Stimulated activated naive CD4-positive, alpha-beta T cell (primary cell): ENCODE measurements around the gene HDAC4.

Experiments used
- DNase-seq, 6 experiments: peaks; one replicate each; lab custom pipeline; 2025; lab: John Stamatoyannopoulos, UW

Gene HDAC4

DNA sequence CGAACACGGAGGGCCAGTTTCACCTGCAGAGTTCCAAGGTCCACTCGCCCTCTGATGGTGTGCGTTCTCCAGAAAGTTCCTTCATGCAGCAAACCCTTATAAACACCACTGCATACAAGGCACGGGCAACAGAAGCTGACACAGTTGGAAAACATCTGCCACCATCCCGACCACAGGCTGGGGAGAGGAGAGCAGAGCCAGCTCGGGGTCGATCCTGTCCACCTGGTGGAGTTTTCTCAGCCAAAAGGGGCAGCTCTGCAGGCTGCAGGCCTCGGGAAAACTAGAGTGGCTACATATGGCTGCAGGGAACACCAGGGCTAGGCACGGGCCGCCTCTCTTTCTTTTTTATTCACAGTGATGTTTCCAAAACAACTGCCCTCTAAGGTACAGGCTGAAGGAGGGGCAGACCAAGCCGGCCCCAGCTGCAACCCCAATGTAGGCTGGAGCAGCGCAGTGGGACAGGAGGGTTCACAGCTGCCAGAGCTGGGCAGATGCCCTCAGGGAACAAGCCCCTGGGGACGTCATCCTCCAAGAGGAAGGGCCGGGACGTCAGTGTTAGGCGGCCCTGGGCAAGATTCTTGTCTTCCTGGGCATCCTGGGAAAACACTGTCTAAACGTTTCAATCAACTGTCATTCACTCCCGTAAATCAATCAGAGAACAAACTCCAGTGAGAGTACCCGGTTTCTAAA lies 278.3 kb downstream of the HDAC4 start:
- no peak for DNase-seq

DNA sequence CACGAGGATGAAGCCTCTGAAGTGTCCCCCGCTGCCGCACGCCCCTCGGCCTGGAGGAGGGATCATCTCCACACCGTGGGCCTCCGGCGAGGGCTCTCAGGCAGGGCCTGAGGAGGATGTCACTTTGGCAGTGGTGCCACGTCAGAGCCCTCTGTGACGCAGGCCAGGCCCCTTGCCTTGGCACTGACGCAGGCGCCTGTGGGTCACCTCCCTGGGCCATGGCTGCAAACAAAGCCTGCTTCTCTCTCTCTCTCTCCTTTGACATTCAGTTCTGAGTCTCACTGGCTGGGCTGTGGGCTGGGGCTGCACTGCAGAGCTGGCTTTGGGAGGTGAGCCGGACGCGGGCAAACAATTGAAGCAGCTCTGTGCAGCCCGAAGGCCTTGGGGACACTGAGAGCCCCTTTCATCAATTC lies 279.2 kb downstream of the HDAC4 start:
- DNase-seq: no peak

DNA sequence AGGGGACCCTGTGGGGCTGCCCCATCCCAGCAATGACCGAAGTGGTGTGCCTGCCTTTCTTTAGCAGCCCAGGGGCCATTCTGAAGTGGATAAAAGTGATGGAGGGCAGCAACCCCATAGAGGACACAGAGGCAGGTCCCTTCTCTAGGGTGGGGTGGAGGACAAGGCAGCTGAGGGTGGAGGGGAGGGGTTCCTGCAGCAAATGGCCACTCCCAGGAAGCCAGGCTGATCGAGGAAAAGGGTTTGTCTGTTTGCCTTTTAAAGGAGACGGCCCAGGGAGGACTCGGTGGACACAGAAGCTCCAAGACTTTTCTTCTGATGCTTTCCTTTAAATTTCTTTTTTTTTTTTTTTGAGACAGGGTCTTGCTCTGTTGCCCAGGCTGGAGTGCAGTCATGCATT lies 280.2 kb downstream of the HDAC4 start:
- no peak for DNase-seq

DNA sequence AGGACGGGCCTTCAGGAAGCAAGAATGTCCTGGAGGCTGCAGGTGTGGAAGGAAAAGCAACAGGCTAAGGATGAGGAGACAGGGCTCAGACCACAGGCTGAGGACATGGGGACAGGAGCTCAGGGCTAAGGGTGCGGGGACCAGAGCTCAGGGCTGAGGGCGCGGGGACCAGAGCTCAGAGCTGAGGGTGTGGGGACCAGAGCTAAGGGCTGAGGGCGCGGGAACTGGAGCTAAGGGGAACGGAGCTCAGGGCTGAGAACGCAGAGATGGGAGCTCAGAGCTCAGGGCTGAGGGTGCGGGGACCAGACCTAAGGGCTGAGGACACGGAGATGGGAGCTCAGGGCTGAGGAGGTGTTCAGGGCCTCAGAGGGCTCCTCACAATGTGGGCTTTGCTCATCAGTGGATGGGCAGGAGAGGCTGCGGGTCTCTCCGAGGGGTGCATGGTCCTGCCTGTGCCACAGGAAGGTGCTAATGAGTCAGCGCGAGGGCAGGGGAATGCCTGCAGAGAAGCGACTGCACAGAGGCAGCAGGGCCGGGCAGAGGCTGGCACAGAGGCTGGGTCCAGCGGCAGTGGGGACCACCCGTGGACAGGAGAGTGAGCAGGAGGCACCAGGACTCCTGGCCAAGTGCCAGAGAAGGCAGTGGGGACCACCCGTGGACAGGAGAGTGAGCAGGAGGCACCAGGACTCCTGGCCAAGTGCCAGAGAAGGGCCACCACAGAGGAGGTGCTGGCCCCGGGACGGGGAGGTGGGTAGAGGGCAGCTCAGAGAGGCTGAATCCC lies 281.3 kb downstream of the HDAC4 start:
- no peak for DNase-seq

DNA sequence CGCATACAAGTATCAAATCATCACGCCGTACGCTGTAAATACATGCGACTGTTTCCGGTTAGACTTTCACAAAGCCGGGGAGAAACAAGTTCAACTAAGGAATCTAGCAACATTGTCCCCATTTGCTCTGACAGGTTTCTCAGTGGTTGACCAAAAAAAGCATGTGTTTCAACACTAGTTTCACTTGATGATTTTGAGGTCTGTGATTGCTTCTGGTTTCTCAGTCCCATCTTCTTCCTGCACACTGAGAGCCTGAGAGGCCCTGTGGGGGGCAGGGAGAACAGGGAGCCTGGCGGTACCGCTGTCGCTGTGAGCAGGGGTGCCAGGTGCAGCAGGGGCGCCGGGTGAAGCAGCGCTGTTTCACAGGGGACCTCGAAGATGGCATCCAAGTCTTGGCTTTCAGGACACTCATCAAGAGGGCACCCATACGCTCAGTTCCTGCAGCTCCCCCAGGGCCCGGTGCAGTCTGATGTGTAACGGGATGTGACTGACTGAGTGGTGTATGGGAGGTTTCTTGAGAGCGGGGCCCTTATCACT lies 282.1 kb downstream of the HDAC4 start:
- peak in 1 of 6 experiments; percentile 6 for DNase-seq

DNA sequence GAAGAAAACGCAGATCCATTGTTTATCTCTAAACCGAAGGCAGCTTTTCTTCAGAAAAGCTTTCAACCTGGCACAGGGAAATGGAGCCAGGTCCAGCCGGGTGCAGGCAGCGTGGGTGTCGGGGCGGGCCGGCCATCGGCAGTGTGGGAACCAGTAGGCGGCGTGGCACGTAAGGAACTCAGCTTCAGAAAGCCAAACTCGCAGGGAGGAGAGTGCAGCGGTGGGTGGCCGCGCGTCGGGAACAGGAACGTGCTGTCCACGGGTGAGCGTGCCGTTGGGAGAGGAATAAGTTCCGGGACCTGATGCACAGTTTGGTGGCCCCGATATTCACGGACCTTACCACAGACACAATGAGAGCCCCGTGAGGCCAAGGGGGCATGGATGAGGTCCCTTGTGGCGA lies 282.6 kb downstream of the HDAC4 start:
- DNase-seq: no peak

DNA sequence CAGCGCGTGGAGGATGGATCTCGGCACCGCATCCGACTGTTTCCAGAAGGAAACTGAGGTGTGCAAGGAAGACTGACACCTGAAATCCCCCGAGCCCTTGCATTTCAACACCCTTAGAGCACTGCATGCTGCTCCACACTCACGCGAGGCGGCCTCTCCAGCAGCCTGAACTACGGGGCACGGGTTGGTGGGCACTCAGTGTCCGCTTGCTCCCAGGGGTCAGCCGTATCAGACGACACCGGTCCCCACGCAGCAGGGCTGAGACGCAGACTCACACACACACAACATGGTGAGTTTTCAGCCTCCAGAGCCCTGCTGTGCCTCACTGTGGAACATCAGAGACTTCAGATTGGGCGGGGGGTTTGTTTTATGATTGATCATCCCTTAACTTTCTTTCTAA lies 283.0 kb downstream of the HDAC4 start:
- no peak for DNase-seq

DNA sequence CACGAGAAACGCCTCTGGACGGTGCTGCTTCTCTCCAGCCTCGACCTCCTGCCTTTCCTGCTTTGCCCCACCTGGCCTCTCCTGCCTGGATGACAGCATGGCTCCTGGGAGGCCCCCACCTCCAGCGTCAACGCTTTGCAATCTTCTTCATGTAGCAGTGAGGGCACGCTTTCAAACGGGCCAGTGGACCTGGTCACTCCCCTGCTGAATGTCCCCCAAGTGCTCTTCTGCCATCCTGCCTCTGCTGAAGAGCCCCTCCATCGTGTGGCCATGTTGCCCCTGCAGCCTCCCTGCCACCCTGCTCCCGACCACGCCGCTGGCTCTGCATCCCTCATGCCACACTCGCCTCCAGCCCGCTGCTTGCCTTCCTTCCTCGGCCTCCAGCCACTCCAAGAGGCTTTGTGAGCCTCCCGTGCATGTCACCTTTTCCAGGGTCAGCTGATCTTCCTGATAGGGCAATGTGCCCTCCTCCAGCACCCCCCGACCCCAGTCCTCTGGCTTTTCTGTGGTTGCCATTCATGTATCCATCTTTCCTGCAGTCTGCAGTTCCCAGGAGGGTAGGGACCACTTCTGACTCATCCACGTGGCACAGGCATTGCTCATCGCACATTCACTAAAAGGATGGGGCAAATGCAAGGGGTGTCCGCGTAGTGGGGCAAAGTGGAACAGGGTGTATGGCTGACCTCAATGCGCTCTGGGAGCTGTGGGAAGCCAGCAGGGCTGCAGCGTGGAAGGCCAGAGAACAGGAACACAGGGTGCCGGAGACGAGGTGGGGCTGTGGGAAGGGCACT lies 284.2 kb downstream of the HDAC4 start:
- DNase-seq: no peak

DNA sequence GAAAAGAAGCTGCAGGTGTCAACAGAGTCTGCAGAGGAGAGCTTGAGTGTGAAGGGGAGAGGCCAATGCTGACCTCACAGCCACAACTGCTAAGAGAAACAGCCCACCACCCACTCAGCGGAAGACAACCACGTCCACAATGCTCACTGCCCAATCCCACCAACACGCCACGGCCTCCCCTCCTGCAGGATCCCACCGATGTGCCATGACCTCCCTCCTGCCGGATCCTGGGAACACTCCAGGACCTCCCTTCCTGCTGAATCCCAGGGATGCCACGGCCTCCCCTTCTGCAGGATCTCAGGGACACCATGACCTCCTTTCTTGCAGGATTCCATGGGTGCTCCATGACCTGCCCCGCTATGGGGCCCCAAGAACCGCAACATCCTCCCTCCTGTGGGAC lies 285.2 kb downstream of the HDAC4 start:
- no peak for DNase-seq

DNA sequence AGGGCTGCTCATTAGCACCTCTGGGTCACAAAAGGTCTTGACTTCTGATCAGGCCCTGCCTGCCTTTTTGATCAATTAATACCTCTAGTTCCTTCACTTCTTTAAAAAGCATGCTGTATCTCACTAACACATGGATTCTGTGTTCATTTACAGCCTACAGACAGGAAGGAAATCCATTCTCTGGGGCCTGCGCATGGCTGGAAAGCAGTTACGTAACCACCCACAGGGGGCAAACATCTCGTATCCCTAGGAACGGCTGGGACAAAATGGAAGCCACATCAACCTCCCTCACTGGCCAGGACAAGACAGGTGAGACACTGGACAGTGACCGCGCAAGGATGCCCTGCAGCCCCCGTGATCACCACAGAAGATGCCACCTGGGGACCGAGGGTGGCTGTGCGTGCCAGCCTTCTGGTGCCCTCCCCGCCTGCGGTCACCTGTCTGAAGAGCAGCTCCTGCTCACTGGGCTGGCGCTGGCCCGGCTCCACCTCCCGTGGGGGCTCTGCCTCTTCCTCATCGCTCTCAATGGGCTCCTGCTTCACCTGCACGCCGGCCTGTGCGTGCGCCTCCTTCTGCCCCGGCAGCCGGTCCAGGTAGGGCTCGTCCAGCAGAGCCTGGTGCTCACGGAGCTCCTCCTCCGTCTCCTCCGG lies 286.1 kb downstream of the HDAC4 start:
- no peak for DNase-seq

DNA sequence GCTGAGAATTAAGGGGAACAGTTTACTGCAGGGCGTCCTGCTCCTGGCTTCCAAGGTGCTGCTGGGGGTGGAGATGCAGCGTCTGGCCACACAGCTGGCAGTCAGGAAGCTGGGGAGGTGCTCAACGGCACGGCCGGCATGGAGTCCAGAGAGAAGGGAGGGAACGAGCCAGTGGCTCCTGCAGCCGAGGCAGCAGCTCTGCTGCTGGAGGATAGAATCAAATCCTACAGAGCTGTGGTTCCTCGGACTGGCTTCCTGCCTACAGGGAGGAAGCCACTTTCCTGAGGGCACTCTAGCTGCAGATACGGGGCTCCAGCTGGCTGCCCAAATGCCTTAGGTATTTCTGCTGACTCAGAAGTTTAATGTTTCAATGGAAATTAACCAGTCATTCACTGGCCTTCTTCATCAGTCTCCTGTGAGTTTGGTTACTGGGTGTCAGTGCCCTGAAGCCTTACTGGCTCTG lies 286.7 kb downstream of the HDAC4 start:
- DNase-seq: no peak

DNA sequence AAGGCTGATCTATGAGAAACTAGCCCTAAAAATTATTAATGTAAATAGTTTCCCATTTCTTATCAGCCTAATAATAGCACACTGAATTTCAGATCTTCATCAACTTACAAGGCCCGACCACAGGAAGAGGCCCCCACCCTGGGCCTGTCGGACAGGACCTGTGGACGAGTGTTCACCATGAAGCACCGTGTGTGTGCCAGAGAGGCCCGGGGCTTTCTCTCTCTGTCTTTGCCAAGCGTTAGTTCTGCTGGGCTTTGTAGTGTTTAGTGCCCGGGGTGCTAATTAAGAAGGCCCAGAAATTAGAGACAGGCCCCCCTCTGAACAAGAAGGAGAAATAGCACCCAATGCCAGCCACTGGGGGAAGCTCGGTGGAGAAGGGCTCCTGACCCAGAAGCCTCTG lies 287.2 kb downstream of the HDAC4 start:
- no peak for DNase-seq

DNA sequence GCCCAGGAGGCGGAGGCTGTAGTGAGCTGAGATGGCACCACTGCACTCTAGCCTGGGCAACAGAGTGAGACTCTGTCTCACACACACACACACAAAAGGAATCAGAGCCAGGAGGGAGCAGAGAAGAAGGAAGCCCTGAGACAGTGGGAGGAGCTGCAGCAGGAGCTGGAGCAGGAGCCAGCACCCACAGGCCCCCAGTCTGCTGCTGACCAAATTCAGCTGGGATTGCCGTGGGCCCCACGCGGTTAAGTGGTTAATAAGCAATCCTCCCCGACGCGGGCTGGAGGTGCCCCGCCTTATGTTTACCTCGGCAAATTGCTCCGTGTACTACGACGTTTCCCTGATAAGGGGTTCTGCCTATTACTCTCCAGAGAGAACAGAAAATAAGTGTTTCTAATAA lies 287.6 kb downstream of the HDAC4 start:
- DNase-seq: no peak

DNA sequence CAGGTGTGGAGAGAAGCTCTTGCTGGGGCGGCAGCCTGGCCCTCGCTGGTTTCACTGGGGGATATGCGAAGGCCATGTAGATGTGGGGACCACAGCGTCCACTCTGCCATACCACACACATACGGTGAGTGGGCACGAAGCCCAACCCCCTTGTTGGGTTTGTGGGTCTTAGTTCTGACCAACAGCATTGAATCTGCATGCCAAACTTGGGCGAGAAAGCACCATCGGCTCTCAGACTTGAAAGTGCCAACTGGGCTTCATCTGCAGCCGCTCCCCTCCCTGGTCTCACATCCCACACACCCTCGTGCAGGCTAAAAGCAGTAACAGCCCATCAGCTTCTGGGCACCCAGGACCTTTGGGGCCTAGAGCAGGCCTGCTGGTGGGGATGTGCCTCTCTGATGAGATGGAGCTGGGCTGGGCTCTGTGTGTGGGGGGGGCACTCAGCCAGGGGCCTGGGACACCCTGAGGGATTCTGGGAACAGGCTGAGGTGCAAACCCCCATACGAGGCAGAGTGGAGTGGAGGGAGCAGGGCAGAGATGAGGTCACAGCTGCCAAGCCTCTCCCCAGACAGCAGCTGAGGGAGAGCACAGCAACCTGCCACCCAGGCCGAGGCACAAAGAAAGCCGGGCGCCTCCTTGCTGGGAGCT lies 288.6 kb downstream of the HDAC4 start:
- no peak for DNase-seq

DNA sequence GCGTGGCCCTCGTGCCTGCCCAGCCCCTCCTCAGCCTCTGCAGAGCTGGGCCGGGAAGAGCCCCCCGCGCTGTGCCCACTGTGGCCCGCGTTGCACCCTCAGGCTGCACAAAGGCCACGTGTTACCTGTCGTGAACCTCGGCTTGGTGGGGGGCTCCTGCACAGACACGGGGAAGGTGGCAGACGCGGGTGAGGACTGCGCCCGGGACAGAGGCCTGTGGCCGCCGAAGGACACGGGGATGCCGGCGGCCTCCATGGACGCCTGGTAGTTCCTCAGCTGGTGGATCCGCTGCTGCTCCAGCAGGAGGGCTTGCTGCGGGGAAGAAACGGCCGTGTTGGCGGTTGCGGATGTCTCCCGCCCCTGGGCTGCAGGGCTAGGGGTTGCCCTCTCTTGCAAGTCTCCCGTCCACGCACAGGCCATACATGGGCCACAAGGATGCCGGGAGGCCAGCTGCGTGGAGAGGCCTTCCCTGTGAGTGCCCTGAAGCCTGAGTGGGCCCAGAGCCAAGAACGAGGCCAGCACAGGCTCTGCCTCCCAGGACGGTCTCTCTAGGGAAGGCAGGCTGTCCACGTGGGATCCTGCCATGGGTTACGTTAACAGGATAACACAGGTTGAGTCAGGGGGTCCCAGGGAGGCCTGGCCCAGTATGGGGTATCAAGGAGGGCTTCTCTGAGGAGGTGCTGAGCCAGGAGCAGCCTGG lies 289.3 kb downstream of the HDAC4 start:
- no peak for DNase-seq

DNA sequence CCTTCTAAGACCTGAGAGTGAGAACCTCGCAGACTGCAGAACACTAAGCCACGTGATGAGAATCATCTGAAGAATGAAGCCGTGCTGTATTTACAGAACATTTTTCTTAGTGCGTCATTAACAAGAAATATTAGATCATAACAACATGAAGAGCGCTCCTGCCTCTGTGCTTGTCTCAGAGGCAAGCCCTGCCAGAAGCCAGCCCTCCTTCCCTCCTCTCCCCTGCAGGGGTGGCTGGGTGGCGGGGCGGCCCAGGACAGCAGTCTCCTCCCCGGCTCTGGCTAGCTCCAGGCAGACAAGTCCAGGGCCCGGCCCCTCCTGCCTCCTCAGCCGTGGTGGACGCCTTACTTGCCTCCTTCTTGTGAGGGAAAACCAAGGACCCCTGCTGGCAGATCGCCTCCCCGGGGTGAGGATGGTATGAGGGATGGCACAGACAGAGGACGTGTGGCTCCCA lies 290.2 kb downstream of the HDAC4 start:
- DNase-seq: no peak

DNA sequence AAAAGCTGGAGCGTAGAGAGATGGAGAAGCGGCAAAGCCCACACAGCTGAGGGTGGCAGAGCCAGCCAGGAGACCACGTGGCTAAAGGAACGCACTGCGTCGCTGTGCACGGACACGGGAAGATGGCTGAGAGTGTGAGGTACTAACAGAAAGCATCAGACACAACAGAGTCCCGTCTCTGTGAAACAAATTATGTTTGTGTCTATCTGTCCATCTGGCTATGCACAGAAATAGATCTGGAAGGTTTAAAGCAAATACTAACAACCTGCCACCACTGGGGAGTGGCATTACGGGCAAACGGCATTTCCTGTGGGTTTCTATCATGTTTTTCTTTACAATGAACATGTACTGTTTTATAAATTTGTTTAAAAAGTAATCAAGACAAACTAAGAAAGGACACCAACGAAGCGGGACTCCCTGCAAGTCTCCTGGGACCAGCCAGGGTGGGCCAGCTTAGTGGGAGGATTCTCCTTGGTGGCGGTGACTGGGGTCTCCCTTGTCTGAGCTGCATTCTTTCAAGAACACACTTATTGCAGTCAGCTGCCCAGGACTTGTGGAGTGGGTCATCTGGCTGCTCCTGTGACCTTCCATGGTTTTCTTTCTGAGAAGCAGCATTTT lies 290.8 kb downstream of the HDAC4 start:
- no peak for DNase-seq

DNA sequence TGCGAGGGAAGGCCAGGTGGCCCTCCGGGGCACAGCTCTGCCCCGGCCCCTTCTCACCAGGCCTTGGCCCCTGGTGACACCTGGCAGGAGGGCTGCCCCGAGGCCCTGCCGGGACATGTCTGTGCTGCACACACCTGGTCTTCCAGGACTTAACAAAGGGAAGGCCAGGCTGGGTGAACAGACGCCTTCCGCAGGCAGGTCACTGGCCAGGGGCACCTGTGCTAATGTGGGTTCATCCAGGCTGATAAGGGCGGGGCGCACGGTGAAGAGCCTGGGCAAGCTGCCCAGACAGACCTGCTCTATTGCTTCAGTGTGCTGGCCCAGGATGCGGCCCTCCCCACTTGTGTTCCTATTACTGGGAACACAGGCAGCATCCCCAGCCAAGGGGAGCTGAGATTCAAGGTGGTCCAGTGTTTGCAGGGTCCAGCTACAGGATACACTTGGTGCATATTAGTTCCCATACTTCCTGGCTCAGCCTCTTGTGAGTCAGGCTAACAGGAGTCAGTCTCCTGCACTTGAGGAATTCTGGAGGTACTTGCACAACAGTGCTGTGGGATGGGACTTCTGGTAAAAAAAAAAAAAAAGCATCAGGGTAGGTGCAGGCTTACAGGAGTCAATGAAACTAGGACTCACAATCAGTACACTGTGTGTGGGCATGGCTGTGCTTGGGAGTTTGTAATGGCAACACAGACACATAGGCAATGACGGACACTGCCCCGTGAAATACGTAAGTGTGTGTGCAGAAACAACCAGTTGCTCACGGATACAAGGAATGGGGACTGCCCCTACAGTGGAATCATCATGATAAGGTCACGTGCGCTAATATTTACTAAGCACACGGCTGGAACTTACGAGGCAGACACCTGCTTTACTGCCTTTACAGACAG lies 291.5 kb downstream of the HDAC4 start:
- no peak for DNase-seq

DNA sequence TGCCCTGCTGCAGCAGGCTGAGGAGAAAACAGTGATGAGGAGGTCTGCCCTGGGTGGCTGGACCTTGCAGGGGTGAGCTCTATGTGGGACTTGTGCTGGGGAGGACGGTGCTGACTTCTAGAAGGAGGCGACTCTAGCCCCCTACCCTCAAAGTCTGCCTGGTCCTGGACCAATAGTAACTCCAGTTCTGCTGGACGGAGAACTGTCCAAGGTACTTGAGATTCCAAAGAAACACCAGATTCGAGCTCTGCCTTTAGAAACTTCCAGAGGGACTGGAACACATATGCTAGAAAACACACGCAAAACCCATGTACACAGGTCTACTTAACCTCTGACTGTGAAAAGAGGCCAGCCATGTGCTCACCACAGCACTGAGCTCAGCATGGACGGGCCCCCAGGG lies 292.4 kb downstream of the HDAC4 start:
- DNase-seq: no peak
